HepG2 (cell line): Measurements from ENCODE around the gene MTHFD1. TPM values are rescaled to one million over a fixed set of nuclear protein-coding genes. Genes with fewer than 3 reads are reported as not detected.

ENCODE experiments used
- ATM ChIP-seq: fragments of 450-650 bp; IDR thresholded peaks from 2 replicates; pipeline ENCODE4 v1.7.1; 2017; ENCODE audit warnings: mild to moderate bottlenecking, borderline replicate concordance
- CENPT ChIP-seq: sonication (generic); formaldehyde crosslinking; IDR thresholded peaks from 2 replicates; pipeline ENCODE4 v1.8.0; 2022; ENCODE audit warnings: low read depth, mild to moderate bottlenecking, moderate library complexity, missing genetic modification reagents
- ELF3 ChIP-seq: IDR thresholded peaks from 2 replicates; pipeline ENCODE4 v1.6.1; 2016; ENCODE audit warnings: missing genetic modification reagents, missing compliant biosample characterization
- FOXJ3 ChIP-seq: sonication (generic); formaldehyde crosslinking; IDR thresholded peaks from 2 replicates; pipeline ENCODE4 v1.4.0; 2020; ENCODE audit warnings: missing genetic modification reagents, mild to moderate bottlenecking, borderline replicate concordance
- NKX3-1 ChIP-seq: sonication (generic); formaldehyde crosslinking; IDR thresholded peaks from 2 replicates; pipeline ENCODE4 v1.5.0; 2020; ENCODE audit warnings: missing genetic modification reagents
- NR2F6 ChIP-seq, 2 experiments: IDR thresholded peaks; 2 replicates each; pipeline ENCODE4 v1.6.1; 2016; ENCODE audit warnings: antibody characterized with exemption in 1 of 2, mild to moderate bottlenecking in 1 of 2
- PHF8 ChIP-seq: sonication (generic); formaldehyde crosslinking; IDR thresholded peaks from 2 replicates; pipeline ENCODE4 v1.5.0; 2020; ENCODE audit warnings: missing genetic modification reagents
- RBFOX2 ChIP-seq: fragments of 200-400 bp; formaldehyde crosslinking; IDR thresholded peaks from 2 replicates; pipeline ENCODE4 v1.6.1; 2017; ENCODE audit warnings: low read depth, mild to moderate bottlenecking, low read length
- SMAD1 ChIP-seq: sonication (generic); formaldehyde crosslinking; IDR thresholded peaks from 2 replicates; pipeline ENCODE4 v1.4.0; 2020; ENCODE audit warnings: missing genetic modification reagents, low read depth, mild to moderate bottlenecking, borderline replicate concordance
- SUZ12 ChIP-seq: fragments of 150-350 bp; IDR thresholded peaks from 2 replicates; pipeline ENCODE4 v1.6.1; 2014; ENCODE audit warnings: low read depth, low read length
- XBP1 ChIP-seq: sonication (generic); formaldehyde crosslinking; IDR thresholded peaks from 2 replicates; pipeline ENCODE4 v1.5.0; 2020; ENCODE audit warnings: missing genetic modification reagents
- ZBTB46 ChIP-seq: sonication (generic); formaldehyde crosslinking; IDR thresholded peaks from 2 replicates; pipeline ENCODE4 v1.4.0; 2020; ENCODE audit warnings: mild to moderate bottlenecking, missing genetic modification reagents, borderline replicate concordance
- ZNF335 ChIP-seq: sonication (generic); formaldehyde crosslinking; IDR thresholded peaks from 2 replicates; pipeline ENCODE4 v1.4.0; 2020; ENCODE audit warnings: missing genetic modification reagents
- ZNF512 ChIP-seq: sonication (generic); formaldehyde crosslinking; IDR thresholded peaks from 2 replicates; pipeline ENCODE4 v1.4.0; 2020; ENCODE audit warnings: mild to moderate bottlenecking, missing genetic modification reagents
- ZNF552 ChIP-seq: sonication (generic); formaldehyde crosslinking; IDR thresholded peaks from 2 replicates; pipeline ENCODE4 v1.9.0; 2022; ENCODE audit warnings: missing genetic modification reagents, mild to moderate bottlenecking, borderline replicate concordance
- ZNF660 ChIP-seq: sonication (generic); formaldehyde crosslinking; IDR thresholded peaks from 2 replicates; pipeline ENCODE4 v1.5.1; 2020; ENCODE audit warnings: mild to moderate bottlenecking, low read depth, missing genetic modification reagents, borderline replicate concordance
- ZNF775 ChIP-seq: sonication (generic); formaldehyde crosslinking; IDR thresholded peaks from 2 replicates; pipeline ENCODE4 v1.4.0; 2020; ENCODE audit warnings: missing genetic modification reagents, mild to moderate bottlenecking, moderate library complexity, borderline replicate concordance
- ZSCAN5A ChIP-seq: sonication (generic); formaldehyde crosslinking; IDR thresholded peaks from 2 replicates; pipeline ENCODE4 v1.8.0; 2022; ENCODE audit warnings: mild to moderate bottlenecking, missing genetic modification reagents, borderline replicate concordance
- polyA plus RNA-seq, 8 experiments: library from polyadenylated mRNA; depleted of rRNA in 3 of 8; stranded (reverse) in 7 of 8; unstranded in 1 of 8; fragments of >200 nt; fragmentation: Illumina TruSeq in 4 of 8; extraction: Trizol in 4 of 8; gene quantifications; 2 replicates each; pipeline versions ENCODE4 v1.2.1 to v1.2.3, GENCODE V29; 2011 to 2016; ENCODE audit warnings: low read depth in 4 of 8, missing spikeins in 1 of 8, mixed read lengths in 1 of 8; ENCODE audit not compliant: insufficient read depth in 1 of 8
- total RNA-seq, 5 experiments: library from RNA; depleted of rRNA; stranded (reverse); fragments of >200 nt; fragmentation: Illumina TruSeq; extraction: Trizol; gene quantifications; 2 replicates each; pipeline ENCODE4 v1.2.3, GENCODE V29; 2016; ENCODE audit warnings: low read depth in 1 of 5
- TF ChIP-seq, protein P1 (sequence below): IDR thresholded peaks from 2 replicates; pipeline ENCODE4 v1.6.1; 2016; ENCODE audit warnings: missing biosample characterization, missing genetic modification reagents, low read depth
- TF ChIP-seq, protein P2 (sequence below): IDR thresholded peaks from 2 replicates; pipeline ENCODE4 v1.6.1; 2016
- TF ChIP-seq, protein P3 (sequence below): sonication (generic); formaldehyde crosslinking; IDR thresholded peaks from 2 replicates; pipeline ENCODE4 v1.5.1; 2020; ENCODE audit warnings: mild to moderate bottlenecking, missing genetic modification reagents, moderate library complexity

Gene MTHFD1
- total and polyA plus RNA-seq, 2 of the 13 experiments (the other 11 are each of a cell fraction or from before 2014, with no cell fraction given), result 31.0 to 106 TPM

GRCh38 chr14:64387782-64388532 is at the start of gene MTHFD1 (continued):
- TF ChIP-seq, protein P1, sequence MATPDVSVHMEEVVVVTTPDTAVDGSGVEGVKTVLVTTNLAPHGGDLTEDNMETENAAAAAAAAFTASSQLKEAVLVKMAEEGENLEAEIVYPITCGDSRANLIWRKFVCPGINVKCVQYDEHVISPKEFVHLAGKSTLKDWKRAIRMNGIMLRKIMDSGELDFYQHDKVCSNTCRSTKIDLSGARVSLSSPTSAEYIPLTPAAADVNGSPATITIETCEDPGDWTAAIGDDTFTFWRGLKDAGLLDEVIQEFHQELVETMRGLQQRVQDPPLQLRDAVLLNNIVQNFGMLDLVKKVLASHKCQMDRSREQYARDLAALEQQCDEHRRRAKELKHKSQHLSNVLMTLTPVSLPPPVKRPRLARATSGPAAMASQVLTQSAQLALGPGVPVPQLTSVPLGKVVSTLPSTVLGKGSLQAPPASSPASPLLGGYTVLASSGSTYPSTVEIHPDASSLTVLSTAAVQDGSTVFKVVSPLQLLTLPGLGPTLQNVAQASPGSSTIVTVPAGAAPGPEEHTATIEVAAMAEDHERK, result no peak
- TF ChIP-seq SMAD1 (CRISPR knock-in tag) (no peak), ZSCAN5A (CRISPR knock-in tag) (no peak; the same call in 1 of the 2 replicates), NR2F6 (IDR thresholded peaks at IDR 0.05) (no peak), NR2F6 (CRISPR knock-in tag; IDR thresholded peaks at IDR 0.05) (no peak), ZBTB46 (CRISPR knock-in tag) (no peak), NKX3-1 (CRISPR knock-in tag) (no peak; the same call in 1 of the 2 replicates), CENPT (no peak), ZNF775 (CRISPR knock-in tag) (peak; percentile 72; the same call in 1 of the 2 replicates), ZNF552 (CRISPR knock-in tag) (peak; percentile 59; the same call in 1 of the 2 replicates), SUZ12 (no peak), ZNF512 (CRISPR knock-in tag) (no peak), PHF8 (CRISPR knock-in tag) (peak; percentile 73), ZNF660 (CRISPR knock-in tag) (no peak), ATM (no peak), ZNF335 (CRISPR knock-in tag) (no peak), FOXJ3 (CRISPR knock-in tag) (no peak), RBFOX2 (peak; percentile 82), ELF3 (CRISPR knock-in tag) (peak; percentile 23; the same call in 1 of the 2 replicates), XBP1 (CRISPR knock-in tag) (0 out of 2 replicates have a peak, but pooled peaks have one; percentile 23)
- TF ChIP-seq, protein P2, sequence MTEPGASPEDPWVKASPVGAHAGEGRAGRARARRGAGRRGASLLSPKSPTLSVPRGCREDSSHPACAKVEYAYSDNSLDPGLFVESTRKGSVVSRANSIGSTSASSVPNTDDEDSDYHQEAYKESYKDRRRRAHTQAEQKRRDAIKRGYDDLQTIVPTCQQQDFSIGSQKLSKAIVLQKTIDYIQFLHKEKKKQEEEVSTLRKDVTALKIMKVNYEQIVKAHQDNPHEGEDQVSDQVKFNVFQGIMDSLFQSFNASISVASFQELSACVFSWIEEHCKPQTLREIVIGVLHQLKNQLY (CRISPR knock-in tag), result no peak; the same call in 1 of the 2 replicates
- TF ChIP-seq, protein P3, sequence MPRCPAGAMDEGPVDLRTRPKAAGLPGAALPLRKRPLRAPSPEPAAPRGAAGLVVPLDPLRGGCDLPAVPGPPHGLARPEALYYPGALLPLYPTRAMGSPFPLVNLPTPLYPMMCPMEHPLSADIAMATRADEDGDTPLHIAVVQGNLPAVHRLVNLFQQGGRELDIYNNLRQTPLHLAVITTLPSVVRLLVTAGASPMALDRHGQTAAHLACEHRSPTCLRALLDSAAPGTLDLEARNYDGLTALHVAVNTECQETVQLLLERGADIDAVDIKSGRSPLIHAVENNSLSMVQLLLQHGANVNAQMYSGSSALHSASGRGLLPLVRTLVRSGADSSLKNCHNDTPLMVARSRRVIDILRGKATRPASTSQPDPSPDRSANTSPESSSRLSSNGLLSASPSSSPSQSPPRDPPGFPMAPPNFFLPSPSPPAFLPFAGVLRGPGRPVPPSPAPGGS (CRISPR knock-in tag), result peak; percentile 86
